HEK293 (cell line): ENCODE results near the gene SERINC5.

Experiments used
- CTCF ChIA-PET: fragments of 350-600 bp; formaldehyde crosslinking; extraction: SDS; loops from one replicate; lab custom pipeline; 2021; ENCODE audit warnings: antibody characterized with exemption; lab: Yijun Ruan, JAX
- POLR2A ChIA-PET: fragments of 300-600 bp; formaldehyde crosslinking; extraction: SDS; loops from one replicate; lab custom pipeline; 2020; ENCODE audit warnings: antibody characterized with exemption, inconsistent platforms; lab: Yijun Ruan, JAX
- H3K27ac ChIP-seq: fragments of 200-500 bp; sonication (Bioruptor generic); 2 replicates; pipeline ENCODE4 v1.5.1; 2014; ENCODE audit warnings: low read depth, low read length, control low read depth, inconsistent platforms; ENCODE audit errors: extremely low read depth
- H3K36me3 ChIP-seq, 2 experiments: fragments of 200-500 bp in 1 of 2; sonication (Bioruptor generic) in 1 of 2; 1 replicate in 1 of 2; 2 replicates in 1 of 2; pipeline ENCODE4 v1.5.1; 2014 to 2017; ENCODE audit warnings: inconsistent platforms in 2 of 2, low read length in 2 of 2; ENCODE audit not compliant: control insufficient read depth in 2 of 2, insufficient read depth in 1 of 2
- H3K4me1 ChIP-seq: fragments of 200-500 bp; sonication (Bioruptor generic); 2 replicates; pipeline ENCODE4 v1.5.1; 2014; ENCODE audit warnings: mild to moderate bottlenecking, low read length, inconsistent platforms; ENCODE audit not compliant: control insufficient read depth, insufficient read depth
- H3K4me3 ChIP-seq: 2 replicates; pipeline ENCODE4 v1.5.1; 2011; ENCODE audit warnings: low read depth, mild to moderate bottlenecking, control low read depth, low read length, moderate library complexity
- H3K9me3 ChIP-seq: fragments of 200-500 bp; sonication (Bioruptor generic); 2 replicates; pipeline ENCODE4 v1.5.1; 2014; ENCODE audit warnings: low read depth, low read length, inconsistent platforms; ENCODE audit not compliant: control insufficient read depth, insufficient read depth
- HOXD13 ChIP-seq: sonication (generic); formaldehyde crosslinking; IDR thresholded peaks from 2 replicates; pipeline ENCODE4 v1.8.0; 2022; ENCODE audit warnings: missing genetic modification reagents, borderline replicate concordance
- KLF8 ChIP-seq: fragments of 450-650 bp; formaldehyde crosslinking; IDR thresholded peaks from 2 replicates; pipeline ENCODE4 v1.5.1; 2016; ENCODE audit warnings: missing biosample characterization, missing genetic modification characterization
- MYNN ChIP-seq: fragments of 450-650 bp; formaldehyde crosslinking; IDR thresholded peaks from 2 replicates; pipeline ENCODE4 v1.5.1; 2016; ENCODE audit warnings: missing biosample characterization, missing genetic modification characterization, borderline replicate concordance
- SALL2 ChIP-seq: fragments of 450-650 bp; formaldehyde crosslinking; IDR thresholded peaks from 2 replicates; pipeline ENCODE4 v1.5.0; 2017; ENCODE audit warnings: missing biosample characterization, mild to moderate bottlenecking, missing genetic modification characterization, borderline replicate concordance
- ZEB2 ChIP-seq: fragments of 450-650 bp; formaldehyde crosslinking; IDR thresholded peaks from 2 replicates; pipeline ENCODE4 v1.5.1; 2016; ENCODE audit warnings: missing biosample characterization, missing genetic modification characterization
- ZFHX2 ChIP-seq: fragments of 450-650 bp; formaldehyde crosslinking; conservative IDR thresholded peaks from 2 replicates; pipeline ENCODE4 v1.5.1; 2016; ENCODE audit warnings: missing biosample characterization, missing genetic modification characterization
- ZFP69B ChIP-seq: fragments of 450-650 bp; formaldehyde crosslinking; IDR thresholded peaks from 2 replicates; pipeline ENCODE4 v1.5.1; 2016; ENCODE audit warnings: missing biosample characterization, missing genetic modification characterization
- ZNF138 ChIP-seq: fragments of 450-650 bp; formaldehyde crosslinking; IDR thresholded peaks from 2 replicates; pipeline ENCODE4 v1.5.1; 2016; ENCODE audit warnings: missing biosample characterization, missing genetic modification characterization, borderline replicate concordance
- ZNF211 ChIP-seq: fragments of 450-650 bp; formaldehyde crosslinking; IDR thresholded peaks from 2 replicates; pipeline ENCODE4 v1.5.1; 2016; ENCODE audit warnings: low read depth, missing biosample characterization, missing genetic modification characterization
- ZNF223 ChIP-seq: fragments of 450-650 bp; formaldehyde crosslinking; IDR thresholded peaks from 2 replicates; pipeline ENCODE4 v1.5.1; 2016; ENCODE audit warnings: missing biosample characterization, missing genetic modification characterization
- ZNF266 ChIP-seq: fragments of 450-650 bp; formaldehyde crosslinking; IDR thresholded peaks from 2 replicates; pipeline ENCODE4 v1.5.1; 2016; ENCODE audit warnings: missing biosample characterization, missing genetic modification characterization, low read depth
- ZNF324 ChIP-seq: fragments of 450-650 bp; formaldehyde crosslinking; IDR thresholded peaks from 2 replicates; pipeline ENCODE4 v1.5.1; 2016; ENCODE audit warnings: missing biosample characterization, missing genetic modification characterization
- ZNF366 ChIP-seq: fragments of 450-650 bp; formaldehyde crosslinking; conservative IDR thresholded peaks from 2 replicates; pipeline ENCODE4 v1.5.1; 2016; ENCODE audit warnings: missing biosample characterization, missing genetic modification characterization
- ZNF623 ChIP-seq: fragments of 450-650 bp; formaldehyde crosslinking; IDR thresholded peaks from 2 replicates; pipeline ENCODE4 v1.5.1; 2016; ENCODE audit warnings: missing biosample characterization, missing genetic modification characterization
- ZNF776 ChIP-seq: fragments of 450-650 bp; formaldehyde crosslinking; IDR thresholded peaks from 2 replicates; pipeline ENCODE4 v1.5.0; 2017; ENCODE audit warnings: missing biosample characterization, missing genetic modification characterization, borderline replicate concordance
- TF ChIP-seq, protein P1 (sequence below): fragments of 450-650 bp; formaldehyde crosslinking; IDR thresholded peaks from 2 replicates; pipeline ENCODE4 v1.5.1; 2017; ENCODE audit warnings: missing biosample characterization, mild to moderate bottlenecking, missing genetic modification characterization, moderate library complexity
- TF ChIP-seq, protein P2 (sequence below): fragments of 450-650 bp; formaldehyde crosslinking; IDR thresholded peaks from 2 replicates; pipeline ENCODE4 v1.5.1; 2016; ENCODE audit warnings: missing biosample characterization, missing genetic modification characterization
- TF ChIP-seq, protein P3 (sequence below): fragments of 450-650 bp; formaldehyde crosslinking; IDR thresholded peaks from 2 replicates; pipeline ENCODE4 v1.5.1; 2016; ENCODE audit warnings: missing biosample characterization, missing genetic modification characterization
- TF ChIP-seq, protein P4 (sequence below): fragments of 450-650 bp; formaldehyde crosslinking; IDR thresholded peaks from 2 replicates; pipeline ENCODE4 v1.5.1; 2016; ENCODE audit warnings: missing biosample characterization, missing genetic modification characterization

The SERINC5 gene

DNA sequence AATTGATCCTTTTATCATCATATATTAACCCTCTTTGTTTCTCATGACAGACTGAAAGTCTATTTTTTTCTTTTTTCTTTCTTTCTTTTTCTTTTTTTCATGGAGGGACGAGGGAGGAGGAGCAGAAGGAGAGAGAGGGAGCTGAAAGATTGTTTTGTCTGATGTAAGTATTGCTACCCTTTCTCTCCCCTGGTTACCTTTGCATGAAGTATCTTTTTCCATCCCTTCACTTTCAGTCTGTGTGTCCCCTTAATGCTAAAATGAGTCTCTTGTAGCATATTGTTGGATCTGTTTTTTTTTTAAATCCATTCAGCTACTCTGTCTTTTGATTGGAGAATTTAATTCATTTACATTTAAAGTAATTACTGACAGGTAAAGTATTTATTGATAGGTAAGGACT, 27.5 kb upstream of the SERINC5 start (continued):
- TF ChIP-seq ZNF324 (tag by site-specific recombination) (no peak), ZNF223 (no peak), ZFP69B (tag by site-specific recombination) (no peak)

DNA sequence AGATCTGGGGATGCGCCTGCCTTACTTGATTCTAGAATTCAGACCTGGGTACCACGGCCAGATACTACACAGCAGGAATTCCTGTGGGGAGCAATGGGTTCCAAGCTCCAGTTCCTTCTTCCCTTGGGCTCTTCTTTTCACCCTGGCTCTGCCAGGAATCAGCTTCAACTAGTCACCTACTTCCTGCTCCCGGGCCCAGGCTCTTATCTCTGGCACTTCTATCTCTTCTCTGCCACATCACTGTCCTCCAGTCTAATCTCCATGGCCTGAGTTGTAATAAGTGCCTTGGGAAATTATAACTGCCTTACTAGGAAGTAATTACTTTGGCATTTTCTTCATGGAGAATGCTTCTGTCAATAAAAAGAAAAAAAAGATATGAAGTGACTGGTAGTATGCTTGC, 26.2 kb upstream of the SERINC5 start:
- CTCF ChIA-PET = no interaction called here
- POLR2A ChIA-PET = interaction anchor here (1.8 kb wide), 1 partner anchor 27 kb away, joined by 4 read pairs; the partner anchor contains the start of gene SERINC5
- TF ChIP-seq, protein P1, sequence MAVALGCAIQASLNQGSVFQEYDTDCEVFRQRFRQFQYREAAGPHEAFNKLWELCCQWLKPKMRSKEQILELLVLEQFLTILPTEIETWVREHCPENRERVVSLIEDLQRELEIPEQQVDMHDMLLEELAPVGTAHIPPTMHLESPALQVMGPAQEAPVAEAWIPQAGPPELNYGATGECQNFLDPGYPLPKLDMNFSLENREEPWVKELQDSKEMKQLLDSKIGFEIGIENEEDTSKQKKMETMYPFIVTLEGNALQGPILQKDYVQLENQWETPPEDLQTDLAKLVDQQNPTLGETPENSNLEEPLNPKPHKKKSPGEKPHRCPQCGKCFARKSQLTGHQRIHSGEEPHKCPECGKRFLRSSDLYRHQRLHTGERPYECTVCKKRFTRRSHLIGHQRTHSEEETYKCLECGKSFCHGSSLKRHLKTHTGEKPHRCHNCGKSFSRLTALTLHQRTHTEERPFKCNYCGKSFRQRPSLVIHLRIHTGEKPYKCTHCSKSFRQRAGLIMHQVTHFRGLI (tag by site-specific recombination) = no peak
- TF ChIP-seq SALL2 (tag by site-specific recombination) (no peak), HOXD13 (CRISPR knock-in tag) (no peak), MYNN (no peak), ZEB2 (tag by site-specific recombination) (no peak), ZNF623 (tag by site-specific recombination) (no peak), ZNF266 (tag by site-specific recombination) (no peak), KLF8 (tag by site-specific recombination) (no peak), ZFHX2 (tag by site-specific recombination) (no peak), ZNF138 (tag by site-specific recombination) (no peak), ZNF776 (tag by site-specific recombination) (no peak), ZNF211 (tag by site-specific recombination) (no peak), ZNF366 (tag by site-specific recombination) (no peak)
- TF ChIP-seq, protein P2, sequence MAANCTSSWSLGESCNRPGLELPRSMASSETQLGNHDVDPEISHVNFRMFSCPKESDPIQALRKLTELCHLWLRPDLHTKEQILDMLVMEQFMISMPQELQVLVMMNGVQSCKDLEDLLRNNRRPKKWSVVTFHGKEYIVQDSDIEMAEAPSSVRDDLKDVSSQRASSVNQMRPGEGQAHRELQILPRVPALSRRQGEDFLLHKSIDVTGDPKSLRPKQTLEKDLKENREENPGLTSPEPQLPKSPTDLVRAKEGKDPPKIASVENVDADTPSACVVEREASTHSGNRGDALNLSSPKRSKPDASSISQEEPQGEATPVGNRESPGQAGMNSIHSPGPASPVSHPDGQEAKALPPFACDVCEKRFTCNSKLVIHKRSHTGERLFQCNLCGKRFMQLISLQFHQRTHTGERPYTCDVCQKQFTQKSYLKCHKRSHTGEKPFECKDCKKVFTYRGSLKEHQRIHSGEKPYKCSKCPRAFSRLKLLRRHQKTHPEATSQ (tag by site-specific recombination) = no peak
- TF ChIP-seq, protein P3, sequence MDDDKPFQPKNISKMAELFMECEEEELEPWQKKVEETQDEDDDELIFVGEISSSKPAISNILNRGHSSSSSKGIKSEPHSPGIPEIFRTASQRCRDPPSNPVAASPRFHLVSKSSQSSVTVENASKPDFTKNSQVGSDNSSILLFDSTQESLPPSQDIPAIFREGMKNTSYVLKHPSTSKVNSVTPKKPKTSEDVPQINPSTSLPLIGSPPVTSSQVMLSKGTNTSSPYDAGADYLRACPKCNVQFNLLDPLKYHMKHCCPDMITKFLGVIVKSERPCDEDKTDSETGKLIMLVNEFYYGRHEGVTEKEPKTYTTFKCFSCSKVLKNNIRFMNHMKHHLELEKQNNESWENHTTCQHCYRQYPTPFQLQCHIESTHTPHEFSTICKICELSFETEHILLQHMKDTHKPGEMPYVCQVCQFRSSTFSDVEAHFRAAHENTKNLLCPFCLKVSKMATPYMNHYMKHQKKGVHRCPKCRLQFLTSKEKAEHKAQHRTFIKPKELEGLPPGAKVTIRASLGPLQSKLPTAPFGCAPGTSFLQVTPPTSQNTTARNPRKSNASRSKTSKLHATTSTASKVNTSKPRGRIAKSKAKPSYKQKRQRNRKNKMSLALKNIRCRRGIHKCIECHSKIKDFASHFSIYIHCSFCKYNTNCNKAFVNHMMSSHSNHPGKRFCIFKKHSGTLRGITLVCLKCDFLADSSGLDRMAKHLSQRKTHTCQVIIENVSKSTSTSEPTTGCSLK = no peak
- TF ChIP-seq, protein P4, sequence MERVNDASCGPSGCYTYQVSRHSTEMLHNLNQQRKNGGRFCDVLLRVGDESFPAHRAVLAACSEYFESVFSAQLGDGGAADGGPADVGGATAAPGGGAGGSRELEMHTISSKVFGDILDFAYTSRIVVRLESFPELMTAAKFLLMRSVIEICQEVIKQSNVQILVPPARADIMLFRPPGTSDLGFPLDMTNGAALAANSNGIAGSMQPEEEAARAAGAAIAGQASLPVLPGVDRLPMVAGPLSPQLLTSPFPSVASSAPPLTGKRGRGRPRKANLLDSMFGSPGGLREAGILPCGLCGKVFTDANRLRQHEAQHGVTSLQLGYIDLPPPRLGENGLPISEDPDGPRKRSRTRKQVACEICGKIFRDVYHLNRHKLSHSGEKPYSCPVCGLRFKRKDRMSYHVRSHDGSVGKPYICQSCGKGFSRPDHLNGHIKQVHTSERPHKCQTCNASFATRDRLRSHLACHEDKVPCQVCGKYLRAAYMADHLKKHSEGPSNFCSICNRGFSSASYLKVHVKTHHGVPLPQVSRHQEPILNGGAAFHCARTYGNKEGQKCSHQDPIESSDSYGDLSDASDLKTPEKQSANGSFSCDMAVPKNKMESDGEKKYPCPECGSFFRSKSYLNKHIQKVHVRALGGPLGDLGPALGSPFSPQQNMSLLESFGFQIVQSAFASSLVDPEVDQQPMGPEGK (tag by site-specific recombination) = no peak
- H3K4me3 ChIP-seq = no peak overlapping the region
- H3K27ac ChIP-seq = no peak overlapping the region
- H3K4me1 ChIP-seq = no peaks in the 10 kb centered on the region
- no peaks in the 10 kb centered on the region for H3K9me3 ChIP-seq
- no peaks in the 10 kb centered on the region for H3K36me3 ChIP-seq
